Sciatic nerve (tissue), 2 donors: ENCODE measurements around the gene PRPF31. TPM values are rescaled to one million over a fixed set of nuclear protein-coding genes. Genes with fewer than 3 reads are reported as not detected.

ENCODE experiments used
- ATAC-seq: fragments of 200-7000 bp; cut with Tn5 transposase; one replicate; pipeline ENCODE4 v1.9.1; 2020; ENCODE audit warnings: mild to moderate bottlenecking, moderate library complexity
- DNase-seq: peaks from one replicate; pipeline ENCODE4 v3.0.0-alpha.2; 2020; ENCODE audit warnings: low spot score
- intact Hi-C: fragments of 100-400 bp; cut with DNase I; formaldehyde crosslinking; loops from one replicate; pipeline ENCODE4 v1.14.2; 2022
- total RNA-seq: library from RNA; stranded (reverse); fragmentation: NEBNext Ultra II Directional; extraction: Animal tissue kit (Norgen Biotek cat#: 25700); gene quantifications from one replicate; pipeline ENCODE4 v1.2.1, GENCODE V29; 2021
- donor health status: DM: no; HTN: no; CAD: no.
- donor health status: DM: no; HTN: no; CAD: no.

Gene PRPF31
- total RNA-seq, 1 donor from 2014 or later, result 47.2 TPM

DNA sequence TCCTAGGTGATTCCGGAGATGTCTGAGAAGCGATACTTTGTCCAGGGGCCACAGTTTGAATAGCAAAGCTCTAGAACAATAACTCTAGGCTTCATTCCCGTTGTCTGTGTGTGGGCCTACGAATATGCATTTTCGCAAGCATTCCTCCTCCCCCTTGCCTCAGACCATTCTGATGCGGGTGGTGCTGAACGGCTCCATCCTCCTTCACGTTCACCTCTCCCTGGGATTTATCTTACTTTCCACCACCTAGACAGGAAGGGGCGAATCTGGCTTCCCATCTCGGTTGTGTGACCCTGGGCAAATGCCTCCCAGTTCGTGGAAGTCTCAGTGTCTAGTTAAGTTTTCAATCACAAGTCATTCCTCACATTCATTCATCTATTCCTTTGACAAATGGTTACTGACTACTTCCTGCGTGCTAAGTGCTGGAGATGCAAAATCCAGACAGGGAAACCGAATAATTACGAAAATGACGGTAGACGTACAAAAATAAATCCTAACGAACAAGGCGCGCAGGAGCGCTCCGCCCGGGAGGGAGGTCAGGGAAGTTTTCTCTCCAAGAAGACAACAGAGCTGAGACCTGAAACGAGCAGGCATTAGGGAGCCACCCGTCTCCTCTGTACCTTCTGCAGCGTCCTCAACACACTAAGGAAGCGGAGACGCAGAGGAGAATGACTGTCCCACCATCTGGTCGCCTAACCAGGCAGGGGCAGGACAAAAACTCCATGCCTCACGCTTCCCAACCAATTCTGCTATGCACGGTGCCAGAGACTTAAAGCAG lies 20.7 kb downstream of the PRPF31 start:
- intact Hi-C loops, result no loop called here
- DNase-seq (no peak), ATAC-seq (no peak)

DNA sequence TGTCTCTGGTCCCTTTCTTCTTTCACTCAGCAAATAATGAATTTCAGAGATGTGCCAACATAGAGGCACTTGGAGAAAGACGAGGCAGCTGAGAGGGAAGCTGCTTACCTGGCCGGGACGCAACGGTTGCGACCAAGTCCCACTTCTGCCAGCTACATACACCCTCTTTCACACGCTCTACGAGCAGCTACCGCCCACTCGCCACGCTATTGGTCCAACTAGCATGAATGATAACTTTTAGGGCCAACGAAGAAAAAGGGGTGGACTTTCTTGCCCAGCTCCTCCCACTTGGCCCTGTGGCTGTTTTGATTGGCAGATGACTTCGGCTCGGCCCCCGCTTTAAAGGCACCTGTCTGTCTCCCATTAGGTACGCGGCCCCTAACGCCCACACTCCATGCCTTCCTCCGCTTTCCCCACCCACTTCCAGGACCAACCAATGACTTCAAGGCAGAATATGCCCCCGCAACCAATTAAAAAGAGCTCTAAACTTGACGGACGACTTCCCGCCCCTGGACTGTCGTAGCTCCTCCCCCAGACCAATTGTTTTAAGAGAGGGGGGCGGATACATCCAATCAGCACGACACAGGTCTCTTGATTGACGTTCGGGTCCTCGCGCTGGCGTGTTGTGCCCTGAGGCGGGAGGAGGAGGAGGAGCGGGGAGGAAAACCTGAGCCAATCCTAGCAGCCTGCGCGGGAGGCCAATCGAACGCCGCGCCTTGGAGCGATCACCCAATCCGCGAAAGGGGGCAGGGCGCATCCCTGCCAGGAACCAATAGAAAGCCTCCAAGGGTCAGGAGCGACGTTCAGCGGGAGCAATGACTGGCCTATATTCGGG lies 21.5 kb downstream of the PRPF31 start:
- DNase-seq, result peak; percentile 99
- ATAC-seq, result peak; percentile 97
- intact Hi-C loops, result no loop called here

DNA sequence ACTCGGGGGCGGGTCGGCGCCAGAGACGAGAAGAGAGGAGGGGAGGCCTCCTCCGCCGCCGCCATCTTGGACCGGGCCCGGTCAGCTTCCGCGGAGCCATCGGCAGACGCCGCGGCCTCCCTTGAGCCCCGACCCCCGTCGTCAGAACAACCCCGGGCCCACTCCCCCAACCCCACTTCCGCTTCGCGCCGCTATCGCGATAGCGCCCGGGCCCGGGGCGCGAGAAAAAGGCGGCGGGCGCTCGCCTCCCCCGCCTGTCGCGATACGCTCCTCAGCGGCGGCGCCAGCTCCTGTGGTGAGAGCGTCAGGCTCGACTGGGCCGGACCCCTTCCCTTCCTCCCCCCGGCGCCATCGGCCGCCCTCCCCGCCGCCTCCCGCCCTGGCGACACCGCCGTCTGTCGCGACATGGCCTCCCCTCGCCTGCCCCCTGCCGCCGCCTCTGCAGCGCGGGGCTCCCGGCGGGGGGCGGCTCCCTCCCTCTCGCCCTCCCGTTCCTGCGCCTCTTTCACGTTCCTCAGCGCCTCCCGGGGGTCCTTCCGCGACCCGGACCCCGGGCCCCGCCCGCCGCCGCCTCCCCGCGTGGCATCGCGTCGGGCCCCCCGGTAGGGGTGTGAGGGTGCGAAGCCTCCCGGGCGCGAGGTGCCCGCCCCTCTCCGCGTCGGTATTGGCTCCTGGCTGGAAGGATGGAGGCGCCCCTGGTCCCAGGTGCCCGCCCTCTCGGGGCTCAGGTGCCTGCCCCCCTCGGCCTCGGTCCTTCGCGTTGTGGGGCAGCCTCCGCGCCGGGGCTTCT lies 22.3 kb downstream of the PRPF31 start, which contains the start of gene CNOT3:
Gene CNOT3 (plus strand): TSS at position 64 of the 790 bp plus-strand sequence. CDS start 5,217 bp downstream, outside the sequence.
- intact Hi-C loops, result no loop called here
- ATAC-seq, result no peak
- DNase-seq, result peak; percentile 71

DNA sequence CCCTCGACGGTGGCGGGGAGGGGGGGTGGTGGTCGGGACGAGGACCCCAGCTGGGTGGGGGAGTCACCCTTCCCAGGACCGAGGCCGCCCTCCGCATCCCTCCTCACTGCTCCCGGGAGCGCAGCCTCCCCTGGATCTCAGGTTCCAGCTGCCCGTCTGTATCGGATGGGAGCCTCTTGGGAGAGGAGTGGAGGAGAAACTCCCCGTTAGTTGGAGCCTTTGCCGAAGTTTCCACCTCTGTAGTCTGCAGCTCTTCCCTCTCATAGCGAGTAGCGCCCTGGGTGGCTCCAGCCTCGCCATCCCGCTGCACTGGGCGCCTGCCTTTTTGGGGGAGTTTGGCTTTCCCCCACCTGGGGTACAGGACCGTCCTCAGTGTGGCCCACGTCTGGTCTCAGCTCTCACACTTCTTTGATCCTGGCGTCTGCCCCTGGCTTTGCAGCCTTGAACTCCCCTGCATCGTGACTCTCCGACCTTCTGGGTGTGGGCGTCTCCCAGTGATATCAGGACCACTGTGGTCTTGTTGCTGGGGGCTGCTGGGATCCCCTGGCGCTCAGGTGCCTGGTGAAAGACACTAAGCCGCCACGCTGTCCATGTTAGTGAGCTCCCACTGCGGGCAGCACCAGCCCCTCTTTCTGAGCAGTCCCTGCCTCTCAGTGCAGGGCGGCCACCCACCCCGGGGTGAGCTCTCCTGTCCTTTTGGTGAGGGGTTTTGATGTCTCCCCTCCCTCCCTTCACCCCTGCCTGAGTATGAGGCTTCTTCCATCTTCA lies 23.1 kb downstream of the PRPF31 start:
- ATAC-seq (no peak), DNase-seq (peak; percentile 62)
- intact Hi-C loops, result no loop called here

DNA sequence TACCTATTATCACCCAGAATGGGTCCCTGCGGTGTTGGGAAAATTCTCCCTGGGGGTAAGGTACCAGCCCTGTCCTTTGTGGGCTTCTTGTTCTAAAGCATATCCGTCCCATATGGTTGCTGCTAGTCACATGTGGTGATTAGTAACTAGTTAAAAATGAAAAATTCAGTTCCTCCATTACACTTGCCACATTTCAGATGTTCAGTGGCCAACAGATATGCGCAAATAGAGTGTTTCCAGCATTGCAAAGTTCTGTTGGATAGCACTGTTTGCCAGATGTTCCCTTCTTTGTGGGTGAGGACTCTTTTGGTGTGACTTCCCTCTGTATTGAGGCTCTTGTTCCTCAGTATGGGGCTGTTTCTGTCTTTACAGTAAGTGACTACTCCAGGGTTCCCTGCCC lies 25.8 kb downstream of the PRPF31 start:
- intact Hi-C loops, result no loop called here
- no peak for ATAC-seq
- no peak for DNase-seq

DNA sequence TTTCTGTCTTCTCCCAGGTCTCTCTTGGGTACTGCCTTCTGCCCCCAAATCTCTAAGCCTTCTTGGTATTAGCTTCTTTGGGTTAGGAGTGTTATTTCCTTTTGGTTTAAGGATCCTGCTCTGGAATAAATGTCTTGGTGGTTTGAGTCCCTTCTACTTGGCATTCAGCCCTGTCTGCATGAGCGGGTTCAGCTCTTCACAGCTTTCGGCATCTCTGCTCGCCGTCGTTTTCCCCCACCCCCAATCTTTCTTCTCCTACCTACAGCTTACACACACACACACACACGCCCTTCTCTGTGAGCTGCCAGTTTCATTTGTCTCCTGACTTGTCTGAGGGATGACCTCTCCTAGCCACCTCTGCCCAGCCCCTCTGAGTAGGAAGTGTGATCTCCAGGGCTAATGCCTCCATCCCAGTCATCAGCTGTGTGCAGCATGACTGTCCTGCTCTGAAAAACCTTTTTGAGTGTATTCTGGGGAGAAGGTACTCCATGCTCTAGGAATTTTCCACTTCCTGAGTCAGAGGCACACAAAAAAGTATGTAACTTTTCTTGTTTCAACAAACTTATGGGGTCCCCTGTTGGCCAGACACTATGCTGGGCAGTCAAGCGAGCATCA lies 26.7 kb downstream of the PRPF31 start:
- intact Hi-C loops, result no loop called here
- DNase-seq (no peak), ATAC-seq (no peak)

DNA sequence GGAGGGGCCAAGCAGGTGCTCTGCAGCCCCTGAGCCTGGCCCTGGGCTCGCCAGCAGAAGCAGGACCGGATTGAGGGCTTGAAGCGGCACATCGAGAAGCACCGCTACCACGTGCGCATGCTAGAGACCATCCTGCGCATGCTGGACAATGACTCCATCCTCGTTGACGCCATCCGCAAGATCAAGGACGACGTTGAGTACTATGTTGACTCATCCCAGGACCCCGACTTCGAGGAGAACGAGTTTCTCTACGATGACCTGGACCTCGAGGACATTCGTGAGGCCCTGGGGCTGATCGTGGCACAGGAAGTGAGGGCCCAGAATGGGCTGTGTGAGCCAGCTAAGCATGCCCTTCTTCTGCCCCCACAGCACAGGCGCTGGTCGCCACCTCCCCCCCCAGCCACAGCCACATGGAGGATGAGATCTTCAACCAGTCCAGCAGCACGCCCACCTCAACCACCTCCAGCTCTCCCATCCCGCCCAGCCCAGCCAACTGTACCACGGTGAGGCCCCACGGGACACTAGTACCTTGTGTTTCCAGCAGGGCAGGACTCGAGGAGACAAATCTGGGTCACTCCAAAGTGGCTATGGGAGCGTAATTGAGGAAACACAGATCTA lies 30.1 kb downstream of the PRPF31 start:
- intact Hi-C loops, result no loop called here
- ATAC-seq, result no peak
- DNase-seq, result no peak

DNA sequence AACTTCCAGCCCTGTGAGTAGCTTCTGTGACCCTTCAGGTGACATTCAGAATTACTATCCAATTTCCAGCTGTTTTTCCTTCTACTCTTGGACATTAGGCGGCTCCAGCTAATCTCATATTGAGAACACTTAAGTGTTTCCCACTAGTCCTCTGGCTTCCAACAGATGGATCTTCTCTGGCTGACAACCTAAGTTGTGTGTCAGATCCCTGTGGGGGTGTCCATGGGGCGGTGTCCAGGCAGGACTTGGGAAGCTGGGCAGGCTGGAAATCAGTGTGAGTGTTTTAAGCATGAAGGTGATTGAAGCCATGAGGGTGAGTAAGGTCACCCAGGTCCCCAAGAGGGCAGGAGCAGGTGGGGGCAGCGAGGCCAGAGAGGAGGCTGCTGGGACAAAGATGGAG lies 32.1 kb downstream of the PRPF31 start:
- ATAC-seq, result no peak
- no peak for DNase-seq
- intact Hi-C loops, result no loop called here

DNA sequence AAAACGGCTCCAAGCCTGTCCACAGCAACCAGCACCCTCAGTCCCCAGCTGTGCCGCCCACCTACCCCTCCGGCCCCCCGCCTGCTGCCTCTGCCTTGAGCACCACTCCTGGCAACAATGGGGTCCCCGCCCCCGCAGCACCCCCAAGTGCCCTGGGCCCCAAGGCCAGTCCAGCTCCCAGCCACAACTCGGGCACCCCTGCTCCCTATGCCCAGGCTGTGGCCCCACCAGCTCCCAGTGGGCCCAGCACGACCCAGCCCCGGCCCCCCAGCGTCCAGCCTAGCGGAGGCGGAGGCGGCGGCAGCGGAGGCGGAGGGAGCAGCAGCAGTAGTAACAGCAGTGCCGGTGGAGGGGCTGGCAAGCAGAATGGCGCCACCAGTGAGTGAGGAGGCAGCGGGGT lies 32.6 kb downstream of the PRPF31 start:
- DNase-seq (no peak), ATAC-seq (no peak)
- intact Hi-C loops, result no loop called here

DNA sequence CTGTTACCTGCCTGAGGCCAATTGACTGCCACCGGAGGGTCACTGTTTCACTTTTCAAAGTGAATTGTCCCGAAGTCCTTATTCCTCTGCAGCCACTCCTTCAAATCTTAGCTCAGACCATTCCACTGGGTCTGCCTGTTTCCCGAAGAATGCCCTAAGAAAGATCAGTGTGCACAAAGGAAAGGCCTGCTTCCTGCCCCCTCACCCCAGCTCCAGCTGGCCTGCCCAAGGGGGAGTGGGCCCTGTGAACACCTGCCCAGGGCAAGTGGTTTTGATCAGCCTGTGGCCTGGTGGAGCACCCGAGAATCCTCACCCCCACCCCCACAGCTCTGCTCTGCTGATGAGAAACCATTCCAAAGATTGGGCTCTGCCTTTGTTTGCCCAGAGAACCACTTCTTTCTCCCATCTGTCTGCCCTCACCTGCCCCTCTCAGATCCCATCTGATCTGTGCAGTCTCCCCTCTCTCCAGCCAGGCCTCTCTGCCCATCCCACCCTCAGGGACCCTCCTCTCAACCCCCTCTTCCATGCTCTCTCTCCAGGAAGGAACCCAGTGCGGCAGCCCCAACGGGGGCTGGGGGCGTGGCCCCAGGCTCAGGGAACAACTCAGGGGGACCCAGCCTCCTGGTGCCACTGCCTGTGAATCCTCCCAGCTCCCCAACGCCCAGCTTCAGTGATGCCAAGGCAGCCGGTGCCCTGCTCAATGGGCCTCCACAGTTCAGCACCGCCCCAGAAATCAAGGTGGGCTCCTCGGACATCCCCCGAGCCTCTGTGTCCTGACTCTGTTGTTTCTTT lies 33.7 kb downstream of the PRPF31 start:
- DNase-seq, result no peak
- ATAC-seq, result no peak
- intact Hi-C loops, result no loop called here

DNA sequence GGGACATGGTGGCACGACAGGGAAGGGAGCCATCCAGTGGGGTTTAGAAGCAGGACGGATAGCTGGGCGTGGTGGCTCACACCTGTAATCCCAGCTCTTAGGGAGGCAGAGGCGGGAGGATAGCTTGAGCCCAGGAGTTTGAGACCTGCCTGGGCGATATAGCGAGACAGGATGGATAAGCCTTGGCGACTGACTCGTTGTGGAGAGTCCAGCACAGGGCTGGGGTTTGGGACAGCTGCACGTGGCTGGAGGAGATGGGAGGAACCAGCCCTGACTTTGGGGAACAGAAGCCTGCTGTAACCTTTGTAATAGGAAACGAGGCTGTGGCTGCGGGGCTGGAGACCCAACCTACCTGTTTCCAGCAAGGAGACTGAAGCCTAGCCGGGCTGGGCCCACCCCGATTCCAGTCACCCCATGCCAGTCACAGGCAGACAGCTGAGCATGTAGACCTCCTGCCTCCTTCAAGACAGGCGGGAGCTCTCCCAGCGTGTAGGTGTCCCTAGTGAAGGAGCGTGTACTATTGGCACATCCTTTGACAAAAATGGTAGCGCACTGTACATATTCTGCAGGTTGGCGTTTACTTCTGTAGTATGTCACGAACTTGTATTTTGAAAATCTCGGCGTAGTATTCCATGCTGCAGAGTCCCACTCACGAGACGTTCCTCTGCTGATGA lies 35.9 kb downstream of the PRPF31 start:
- no peak for ATAC-seq
- DNase-seq, result no peak
- intact Hi-C loops, result no loop called here

DNA sequence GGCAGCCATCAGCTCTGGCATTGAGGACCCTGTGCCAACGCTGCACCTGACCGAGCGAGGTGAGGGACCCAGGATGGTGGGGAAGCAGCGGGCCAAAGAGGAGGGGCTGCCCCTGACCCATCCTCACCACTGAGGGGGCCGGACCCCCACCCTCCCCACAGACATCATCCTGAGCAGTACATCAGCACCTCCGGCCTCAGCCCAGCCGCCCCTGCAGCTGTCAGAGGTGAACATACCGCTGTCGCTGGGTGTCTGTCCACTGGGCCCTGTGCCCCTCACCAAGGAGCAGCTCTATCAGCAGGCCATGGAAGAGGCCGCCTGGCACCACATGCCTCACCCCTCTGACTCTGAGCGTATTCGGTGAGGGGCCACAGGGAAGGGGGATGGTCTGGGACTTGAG lies 36.7 kb downstream of the PRPF31 start:
- no peak for ATAC-seq
- intact Hi-C loops, result no loop called here
- no peak for DNase-seq

DNA sequence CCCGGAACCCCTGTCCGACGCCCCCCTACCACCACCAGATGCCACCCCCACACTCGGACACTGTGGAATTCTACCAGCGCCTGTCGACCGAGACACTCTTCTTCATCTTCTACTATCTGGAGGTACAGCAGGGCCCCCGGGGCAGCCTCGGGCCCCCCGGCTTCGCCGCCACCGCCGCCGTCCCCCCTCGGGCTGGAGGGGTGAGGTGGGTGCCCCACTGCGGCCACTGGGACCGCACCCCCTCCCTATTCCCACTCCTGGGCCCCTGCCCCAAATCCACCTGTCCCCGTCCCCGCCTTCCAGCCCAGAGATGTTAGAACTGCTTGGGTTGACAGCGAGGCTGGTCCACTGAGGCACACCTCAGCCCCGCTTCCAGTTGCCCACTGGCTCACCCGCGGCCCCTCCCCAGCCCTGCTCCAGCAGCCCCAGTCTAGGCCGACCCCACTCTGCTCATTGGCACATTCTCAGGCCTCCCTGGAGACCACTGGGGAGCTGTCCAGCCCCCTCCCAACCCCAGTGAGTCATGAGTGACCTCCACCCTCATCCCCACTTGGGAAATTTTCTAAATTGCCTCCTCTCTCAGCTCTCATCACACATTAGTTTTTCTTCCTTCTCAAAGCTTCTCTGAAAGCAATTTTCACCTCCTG lies 37.4 kb downstream of the PRPF31 start:
- peak; percentile 22 for ATAC-seq
- intact Hi-C loops, result no loop called here
- DNase-seq, result no peak

DNA sequence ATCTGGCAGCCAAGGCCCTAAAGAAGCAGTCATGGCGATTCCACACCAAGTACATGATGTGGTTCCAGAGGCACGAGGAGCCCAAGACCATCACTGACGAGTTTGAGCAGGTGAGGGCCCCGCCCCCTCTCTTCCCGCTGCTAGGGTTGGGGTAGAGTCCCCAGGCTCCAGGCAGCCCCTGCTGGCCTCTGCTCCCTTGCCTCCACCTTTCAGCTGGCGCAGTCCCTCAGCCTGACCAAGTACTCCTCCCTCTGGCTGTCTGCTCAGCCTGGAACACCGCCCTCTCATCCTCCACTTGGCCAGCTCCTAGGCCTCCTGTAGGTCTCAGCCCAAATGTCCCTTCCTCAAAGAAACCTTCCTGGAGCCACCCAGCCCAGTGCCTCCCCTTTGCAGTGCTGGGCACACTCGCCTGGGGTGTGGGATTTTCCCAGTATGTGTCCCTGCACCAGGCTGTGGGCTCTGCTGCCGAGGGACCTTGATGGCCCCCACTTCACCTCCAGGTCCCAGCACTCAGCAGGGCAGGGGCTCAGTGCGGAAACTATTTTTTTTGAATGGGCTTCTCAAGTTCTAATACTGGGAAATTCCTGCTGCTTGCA lies 38.3 kb downstream of the PRPF31 start:
- intact Hi-C loops, result no loop called here
- no peak for ATAC-seq
- no peak for DNase-seq

DNA sequence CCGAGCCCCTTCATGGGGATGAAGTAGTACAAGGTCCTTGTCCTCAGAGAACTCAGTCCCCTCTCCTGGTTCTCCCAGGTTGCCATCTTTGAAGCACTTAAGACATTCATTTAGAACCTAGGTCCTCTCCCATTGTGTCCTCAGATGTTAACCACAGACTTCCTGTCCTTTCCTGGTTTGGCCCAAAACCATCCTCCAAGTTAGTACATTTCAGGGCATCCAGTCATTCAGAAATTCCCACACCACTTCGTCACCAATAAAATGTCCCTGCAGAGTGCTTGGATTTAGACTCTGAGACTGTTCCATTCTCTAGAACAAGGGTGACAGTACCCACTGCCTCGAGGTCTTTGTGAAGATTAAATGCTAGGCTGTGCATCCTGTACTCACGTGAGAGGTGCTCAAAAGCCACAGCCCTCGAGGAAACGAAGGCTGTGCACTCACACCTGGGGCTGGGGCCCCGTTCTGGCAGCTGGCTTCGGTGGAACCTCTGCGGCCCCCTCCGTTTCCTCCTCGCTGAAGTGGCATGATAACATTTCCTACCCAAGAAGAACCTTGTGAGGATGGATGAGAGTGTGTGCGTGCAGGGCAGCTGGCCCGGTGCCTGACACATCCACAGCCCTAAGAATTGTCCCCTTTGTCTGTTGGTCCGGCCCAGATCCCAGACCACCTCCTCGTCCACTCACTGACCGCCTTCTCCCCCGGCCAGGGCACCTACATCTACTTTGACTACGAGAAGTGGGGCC lies 39.2 kb downstream of the PRPF31 start:
- ATAC-seq, result no peak

More for the DNA sequence above, 39.2 kb downstream of the PRPF31 start:
- intact Hi-C loops, result no loop called here
- no peak for DNase-seq
